GM13977 (cell line): ENCODE measurements around the gene SAMD8.

Experiments
- DNase-seq: peaks from one replicate; pipeline ENCODE4 v3.0.0; 2012; ENCODE audit warnings: low spot score
- CTCF ChIP-seq: IDR thresholded peaks from 2 replicates; pipeline ENCODE4 v1.5.1; 2012; ENCODE audit warnings: mild to moderate bottlenecking, control low read depth; ENCODE audit not compliant: insufficient read depth; ENCODE audit errors: extremely low read depth, missing control alignments
- in situ Hi-C: fragments of 300-500 bp; cut with MboI; formaldehyde crosslinking; loops from one replicate; pipeline ENCODE4 v1.12.0; 2022; ENCODE audit warnings: low sequenced_read_pairs, low pct_unique_long_range_greater_than_20kb, mixed read lengths, inconsistent platforms; ENCODE audit not compliant: unreplicated experiment

The SAMD8 gene

GRCh38 chr10:75074711-75075445, 36.6 kb upstream of the SAMD8 start:
- in situ Hi-C loops, result no loop called here
- TF ChIP-seq CTCF, result no peak
- no peak for DNase-seq

GRCh38 chr10:75076348-75076747, 35.1 kb upstream of the SAMD8 start:
- no peak for TF ChIP-seq CTCF
- in situ Hi-C loops, result no loop called here
- DNase-seq, result no peak

DNA sequence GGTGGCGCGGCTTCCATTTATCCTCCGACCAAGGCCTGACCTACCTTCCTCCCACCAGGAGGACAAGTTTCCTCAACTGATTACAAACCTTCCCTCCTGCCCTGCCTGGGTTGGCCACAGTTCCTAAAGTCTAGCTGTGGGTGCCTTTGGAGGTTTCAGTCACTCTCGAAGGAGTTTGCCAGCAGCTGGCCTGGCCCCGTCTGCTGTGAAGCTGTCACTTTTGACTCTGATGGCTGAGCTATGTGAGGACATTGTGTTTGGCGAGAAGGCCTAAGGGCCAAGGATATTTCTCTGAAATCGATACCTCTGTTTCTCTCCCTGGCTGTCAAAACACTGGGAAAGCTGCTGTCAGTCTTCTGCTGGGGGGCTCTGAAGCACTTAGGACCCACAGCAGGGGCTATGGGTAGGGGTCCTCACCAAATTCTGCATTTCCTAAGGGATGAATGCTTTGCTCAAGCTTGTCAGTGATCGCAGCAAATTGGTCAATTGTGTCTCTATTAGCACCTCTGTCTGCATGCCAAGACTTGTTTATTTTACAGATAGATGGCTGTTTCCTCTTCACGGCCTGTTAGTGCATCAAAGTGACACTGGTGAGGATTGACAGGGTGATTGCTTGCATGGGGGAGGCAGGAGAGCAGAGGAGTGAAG, 31.9 kb upstream of the SAMD8 start:
- DNase-seq, result no peak
- no peak for TF ChIP-seq CTCF
- in situ Hi-C loops, result loop anchor here (10.0 kb wide), 1 partner anchor 835 kb away; no protein-coding TSS in a partner anchor

DNA sequence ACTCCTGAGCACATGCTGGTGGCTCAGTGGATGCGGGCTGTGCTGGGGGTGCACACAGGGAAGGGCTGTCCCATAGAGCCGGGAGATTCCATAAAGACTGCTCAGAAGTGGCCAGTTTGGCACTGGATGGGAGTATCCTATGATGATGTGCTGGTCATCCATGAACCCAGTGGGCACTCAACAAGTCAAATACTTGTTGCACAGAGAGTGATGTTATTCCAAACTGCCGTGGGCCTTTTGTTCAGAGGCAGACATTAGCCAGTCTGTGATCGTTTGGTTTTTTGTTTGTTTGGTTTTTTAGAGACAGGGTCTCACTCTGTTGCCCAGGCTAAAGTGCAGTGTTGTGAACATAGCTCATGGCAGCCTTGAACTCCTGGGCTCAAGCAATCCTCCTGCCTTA, 30.9 kb upstream of the SAMD8 start:
- no peak for DNase-seq
- in situ Hi-C loops, result loop anchor here (10.0 kb wide), 1 partner anchor 836 kb away; no protein-coding TSS in a partner anchor
- no peak for TF ChIP-seq CTCF

GRCh38 chr10:75081379-75081778, 30.1 kb upstream of the SAMD8 start:
- DNase-seq, result no peak
- TF ChIP-seq CTCF, result no peak
- in situ Hi-C loops, result loop anchor here (10.0 kb wide), 1 partner anchor 837 kb away; no protein-coding TSS in a partner anchor

DNA sequence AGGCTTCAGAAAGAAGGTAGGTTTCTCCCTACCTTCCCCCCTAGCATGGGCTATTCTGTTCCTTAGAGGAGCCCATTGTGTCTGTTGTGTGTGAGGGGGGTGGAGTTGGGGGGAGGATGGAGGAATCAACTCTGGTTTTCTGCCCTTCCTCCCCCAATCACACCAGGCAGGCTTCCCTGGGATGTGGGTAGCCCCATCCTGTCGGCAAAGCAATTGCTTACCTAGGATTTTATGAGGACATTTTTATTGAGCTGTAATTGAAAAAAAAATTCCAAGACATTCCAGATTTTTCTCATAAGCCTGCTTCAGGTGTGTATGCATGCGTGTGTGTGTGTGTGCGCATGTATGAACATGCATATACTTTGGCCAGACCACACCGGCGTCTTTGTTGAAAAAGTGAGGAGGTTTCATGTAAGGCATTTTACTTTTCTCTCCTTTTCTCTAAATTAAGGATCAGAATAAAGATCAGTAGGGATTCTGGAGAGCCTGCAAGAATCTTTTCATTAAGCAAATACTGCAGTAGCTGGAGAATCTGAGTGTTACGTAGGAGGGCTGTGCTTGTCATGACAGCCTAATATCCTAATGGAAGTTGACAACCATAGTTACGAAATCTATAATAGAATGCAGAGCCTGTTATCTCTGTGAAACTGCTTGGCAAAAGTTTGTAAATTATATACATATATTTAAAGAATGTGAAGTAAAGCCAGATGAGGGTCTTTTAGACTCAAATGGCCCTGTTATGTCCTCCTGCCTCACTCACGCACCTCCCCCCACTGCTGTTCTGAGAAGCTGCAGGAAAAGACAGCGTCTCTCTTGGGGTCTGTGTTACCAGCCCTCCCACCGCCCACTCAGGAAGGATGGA, 27.3 kb upstream of the SAMD8 start:
- no peak for TF ChIP-seq CTCF
- in situ Hi-C loops, result loop anchor here (10.0 kb wide), 1 partner anchor 839 kb away; no protein-coding TSS in a partner anchor
- DNase-seq, result no peak
